BLaER1 treated with 17β-estradiol and CSF1 and Interleukin-3, amounts not matched to agents 10 nM and 100 nM (cell line): Measurements from ENCODE around the gene EPHA4.

Experiments
- H3K27ac ChIP-seq, 11 experiments: shearing (Covaris generic); formaldehyde crosslinking; 2 replicates each; pipeline ENCODE4 v1.8.1; 2022
- H3K27me3 ChIP-seq, 11 experiments: shearing (Covaris generic); formaldehyde crosslinking; 2 replicates each; pipeline ENCODE4 v1.8.1; 2022
- H3K36me3 ChIP-seq, 11 experiments: shearing (Covaris generic); formaldehyde crosslinking; 2 replicates each; pipeline ENCODE4 v1.8.1; 2022
- H3K4me1 ChIP-seq, 10 experiments: shearing (Covaris generic); formaldehyde crosslinking; 2 replicates each; pipeline ENCODE4 v1.8.1; 2022
- H3K4me2 ChIP-seq, 11 experiments: shearing (Covaris generic); formaldehyde crosslinking; 2 replicates each; pipeline ENCODE4 v1.8.1; 2022
- H3K4me3 ChIP-seq, 10 experiments: shearing (Covaris generic); formaldehyde crosslinking; 2 replicates each; pipeline ENCODE4 v1.8.1; 2022
- H3K9ac ChIP-seq, 11 experiments: shearing (Covaris generic); formaldehyde crosslinking; 2 replicates each; pipeline ENCODE4 v1.8.1; 2022
- H3K9me3 ChIP-seq, 11 experiments: shearing (Covaris generic); formaldehyde crosslinking; replicated peaks in 1 of 11; 2 replicates each; pipeline ENCODE4 v1.8.1; 2022
- H4K20me1 ChIP-seq, 11 experiments: shearing (Covaris generic); formaldehyde crosslinking; 2 replicates each; pipeline ENCODE4 v1.8.1; 2022
- Cebpa-rat ChIP-seq, 11 experiments: shearing (Covaris generic); IDR thresholded peaks; 2 replicates each; pipeline ENCODE4 v1.8.1; 2022

EPHA4 gene

GRCh38 chr2:221449406-221449805 lies 122.7 kb downstream of the EPHA4 start:
- Histone ChIP-seq H3K27ac (no peak overlapping the region), H3K9me3 (no peaks in the 10 kb centered on the region)

DNA sequence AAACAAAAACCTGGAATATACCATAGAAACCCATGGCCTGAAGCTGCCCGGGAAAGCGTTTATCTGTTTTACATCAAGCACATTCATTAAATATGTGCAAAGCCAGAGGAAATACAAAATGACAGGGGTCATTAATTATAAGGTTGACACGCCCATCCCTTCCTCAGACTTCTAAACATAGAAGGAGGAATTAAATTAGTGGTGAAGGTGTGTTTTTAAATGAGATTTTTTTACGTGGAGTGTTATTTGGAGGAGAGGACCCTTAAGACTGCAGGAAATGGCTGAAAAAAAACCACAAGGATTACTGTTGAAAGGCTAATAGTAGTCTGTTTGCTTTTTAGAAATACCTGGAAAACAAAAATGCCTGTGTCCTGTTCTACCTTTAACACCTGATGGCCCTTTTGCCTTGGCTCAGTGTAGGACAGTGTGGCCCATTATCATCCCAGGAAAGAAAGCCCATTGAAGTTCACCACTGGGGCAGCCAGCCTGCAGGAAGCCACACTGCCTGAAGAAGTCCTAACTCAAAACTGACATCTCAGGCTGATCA lies 123.2 kb downstream of the EPHA4 start:
- H3K4me1 ChIP-seq: peaks cover 3 to 26% (median 9%) of the 10 kb centered on the region in 10 experiments; a peak in 15 of 20 replicates
- H3K27me3 ChIP-seq: no peaks in the 10 kb centered on the region
- no peak overlapping the region for H3K4me3 ChIP-seq
- no peaks in the 10 kb centered on the region for H3K9me3 ChIP-seq
- H3K9ac ChIP-seq: no peak overlapping the region
- H3K27ac ChIP-seq: no peak overlapping the region
- TF ChIP-seq Cebpa-rat (IDR thresholded peaks at IDR 0.05): no peak
- H4K20me1 ChIP-seq: no peaks in the 10 kb centered on the region
- no peaks in the 10 kb centered on the region for H3K36me3 ChIP-seq
- no peak overlapping the region for H3K4me2 ChIP-seq

More at GRCh38 chr2:221449406-221449805, 122.7 kb downstream of the EPHA4 start:
- Histone ChIP-seq H3K9ac (no peak overlapping the region), H3K36me3 (no peaks in the 10 kb centered on the region), H4K20me1 (no peaks in the 10 kb centered on the region), H3K27me3 (no peaks in the 10 kb centered on the region), H3K4me1 (peaks cover 0 to 25% (median 4%) of the 10 kb centered on the region in 10 experiments; a peak in 13 of 20 replicates), H3K4me2 (no peak overlapping the region), H3K4me3 (no peak overlapping the region)
- TF ChIP-seq Cebpa-rat (IDR thresholded peaks at IDR 0.05): no peak

DNA sequence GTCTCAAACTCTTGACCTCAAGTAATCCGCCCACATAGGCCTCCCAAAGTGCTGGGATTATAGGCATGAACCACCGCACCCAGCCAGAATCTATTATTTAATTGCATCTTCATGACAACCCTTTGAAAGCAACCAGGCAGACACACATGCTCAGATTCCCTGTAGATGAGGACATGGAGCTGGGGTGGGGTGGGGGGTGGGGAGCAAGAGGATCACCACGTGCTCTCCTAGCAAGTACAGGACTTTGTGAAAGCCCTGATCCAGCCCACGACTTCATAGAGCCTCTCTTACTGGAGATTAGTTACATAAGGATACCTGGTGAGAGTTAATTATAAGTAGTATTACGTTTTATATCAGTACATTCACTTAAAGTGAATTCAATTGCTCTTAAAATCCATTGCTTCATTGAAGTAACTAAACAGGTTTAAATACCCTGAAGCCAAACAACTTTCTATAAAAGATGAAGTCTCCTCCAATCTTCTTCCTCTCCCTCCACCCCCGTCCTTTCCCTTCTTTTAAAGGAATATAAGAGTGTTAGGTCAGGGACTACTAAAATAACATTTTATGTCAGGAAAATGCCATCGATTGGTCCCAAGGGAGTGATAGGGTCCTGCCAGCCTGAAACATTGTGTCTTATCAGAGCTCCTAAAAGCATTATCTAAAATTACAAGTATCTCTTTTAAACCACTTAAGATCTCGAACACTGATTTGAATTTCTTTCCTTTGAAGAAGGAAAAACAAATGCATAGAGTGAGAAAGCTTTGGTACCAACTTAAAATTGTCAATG lies 123.9 kb downstream of the EPHA4 start:
- H4K20me1 ChIP-seq: no peaks in the 10 kb centered on the region
- H3K27me3 ChIP-seq: no peaks in the 10 kb centered on the region
- H3K9ac ChIP-seq: no peak overlapping the region
- peaks cover 3 to 32% (median 15%) of the 10 kb centered on the region in 10 experiments; a peak in 15 of 20 replicates for H3K4me1 ChIP-seq
- no peak overlapping the region for H3K4me3 ChIP-seq
- no peak for TF ChIP-seq Cebpa-rat (IDR thresholded peaks at IDR 0.05)
- no peak overlapping the region for H3K27ac ChIP-seq
- H3K4me2 ChIP-seq: no peak overlapping the region
- H3K9me3 ChIP-seq: no peaks in the 10 kb centered on the region
- no peaks in the 10 kb centered on the region for H3K36me3 ChIP-seq

GRCh38 chr2:221447310-221447709 lies 124.8 kb downstream of the EPHA4 start:
- no peak overlapping the region for H3K27ac ChIP-seq
- no peaks in the 10 kb centered on the region for H4K20me1 ChIP-seq
- H3K27me3 ChIP-seq: no peaks in the 10 kb centered on the region
- no peak overlapping the region for H3K4me3 ChIP-seq
- no peaks in the 10 kb centered on the region for H3K9me3 ChIP-seq
- H3K4me1 ChIP-seq: peaks cover 3 to 33% (median 15%) of the 10 kb centered on the region in 10 experiments; a peak in 15 of 20 replicates
- TF ChIP-seq Cebpa-rat (IDR thresholded peaks at IDR 0.05): no peak
- no peak overlapping the region for H3K9ac ChIP-seq
- H3K4me2 ChIP-seq: no peak overlapping the region
- no peaks in the 10 kb centered on the region for H3K36me3 ChIP-seq

GRCh38 chr2:221446140-221446539 lies 126.0 kb downstream of the EPHA4 start:
- Histone ChIP-seq H3K4me2 (no peak overlapping the region), H3K27me3 (no peaks in the 10 kb centered on the region), H4K20me1 (no peaks in the 10 kb centered on the region; a peak in 1 of 22 replicates), H3K9ac (no peak overlapping the region), H3K36me3 (no peaks in the 10 kb centered on the region), H3K9me3 (no peaks in the 10 kb centered on the region), H3K27ac (no peak overlapping the region), H3K4me3 (no peak overlapping the region), H3K4me1 (peaks cover 3 to 22% (median 15%) of the 10 kb centered on the region in 10 experiments; a peak in 15 of 20 replicates)
- TF ChIP-seq Cebpa-rat (IDR thresholded peaks at IDR 0.05): no peak

GRCh38 chr2:221444106-221444505 lies 128.0 kb downstream of the EPHA4 start:
- Histone ChIP-seq H3K9ac (peak overlapping the region in 3 of 11 experiments; percentile 31 to 59 (median 31); a peak in 5 of 22 replicates), H3K27ac (peak overlapping the region in 8 of 11 experiments; percentile 36 to 68 (median 56); a peak in 14 of 22 replicates), H3K4me2 (peak overlapping the region; percentile 1 to 86 (median 68); a peak in 20 of 22 replicates), H3K9me3 (no peaks in the 10 kb centered on the region), H4K20me1 (no peaks in the 10 kb centered on the region; a peak in 1 of 22 replicates), H3K4me1 (peaks cover 3 to 22% (median 15%) of the 10 kb centered on the region in 10 experiments; a peak in 15 of 20 replicates), H3K27me3 (no peaks in the 10 kb centered on the region), H3K4me3 (peak overlapping the region in 1 of 10 experiments; percentile 4; a peak in 1 of 20 replicates), H3K36me3 (no peaks in the 10 kb centered on the region)
- no peak for TF ChIP-seq Cebpa-rat (IDR thresholded peaks at IDR 0.05)

GRCh38 chr2:221443645-221444044 lies 128.5 kb downstream of the EPHA4 start:
- Histone ChIP-seq H3K4me1 (peaks cover 3 to 22% (median 15%) of the 10 kb centered on the region in 10 experiments; a peak in 15 of 20 replicates), H3K9me3 (no peaks in the 10 kb centered on the region), H3K4me2 (peak overlapping the region in 9 of 11 experiments; percentile 1 to 86 (median 69); a peak in 16 of 22 replicates), H3K36me3 (no peaks in the 10 kb centered on the region), H3K9ac (peak overlapping the region in 3 of 11 experiments; percentile 31 to 59 (median 31); a peak in 3 of 22 replicates), H4K20me1 (no peaks in the 10 kb centered on the region; a peak in 1 of 22 replicates), H3K4me3 (no peak overlapping the region), H3K27ac (peak overlapping the region in 8 of 11 experiments; percentile 36 to 68 (median 56); a peak in 13 of 22 replicates), H3K27me3 (no peaks in the 10 kb centered on the region)
- TF ChIP-seq Cebpa-rat (IDR thresholded peaks at IDR 0.05): no peak

GRCh38 chr2:221442128-221442527 lies 130.0 kb downstream of the EPHA4 start:
- Histone ChIP-seq H3K27ac (no peak overlapping the region), H4K20me1 (no peaks in the 10 kb centered on the region; a peak in 1 of 22 replicates), H3K4me2 (no peak overlapping the region), H3K4me1 (peaks cover 3 to 22% (median 15%) of the 10 kb centered on the region in 10 experiments; a peak in 15 of 20 replicates), H3K4me3 (no peak overlapping the region), H3K9me3 (no peaks in the 10 kb centered on the region), H3K36me3 (no peaks in the 10 kb centered on the region), H3K9ac (no peak overlapping the region), H3K27me3 (no peaks in the 10 kb centered on the region)
- no peak for TF ChIP-seq Cebpa-rat (IDR thresholded peaks at IDR 0.05)

GRCh38 chr2:221439761-221440479 lies 132.2 kb downstream of the EPHA4 start:
- Histone ChIP-seq H3K36me3 (no peaks in the 10 kb centered on the region), H3K27me3 (no peaks in the 10 kb centered on the region), H3K9ac (no peak overlapping the region), H3K4me2 (no peak overlapping the region), H4K20me1 (no peaks in the 10 kb centered on the region; a peak in 1 of 22 replicates), H3K27ac (no peak overlapping the region), H3K9me3 (no peaks in the 10 kb centered on the region), H3K4me1 (peaks cover 3 to 20% (median 15%) of the 10 kb centered on the region in 10 experiments; a peak in 15 of 20 replicates), H3K4me3 (no peak overlapping the region)
- no peak for TF ChIP-seq Cebpa-rat (IDR thresholded peaks at IDR 0.05)
